Measurements from ENCODE around the gene SERAC1.
"Not testable (repeated sequence)": the region's sequence is repeated elsewhere in the genome, so short reads cannot be mapped to it uniquely, and the experiment has no call there.

SERAC1 gene

GRCh38 chr6:158168040-158168289 is at the start of gene SERAC1:
Gene SERAC1, minus strand, starts transcription at chr6:158168262. Its CDS starts 9,899 bp downstream, at chr6:158158363.
- no peak for DNase-seq (ENCODE audit: low read depth)

DNA sequence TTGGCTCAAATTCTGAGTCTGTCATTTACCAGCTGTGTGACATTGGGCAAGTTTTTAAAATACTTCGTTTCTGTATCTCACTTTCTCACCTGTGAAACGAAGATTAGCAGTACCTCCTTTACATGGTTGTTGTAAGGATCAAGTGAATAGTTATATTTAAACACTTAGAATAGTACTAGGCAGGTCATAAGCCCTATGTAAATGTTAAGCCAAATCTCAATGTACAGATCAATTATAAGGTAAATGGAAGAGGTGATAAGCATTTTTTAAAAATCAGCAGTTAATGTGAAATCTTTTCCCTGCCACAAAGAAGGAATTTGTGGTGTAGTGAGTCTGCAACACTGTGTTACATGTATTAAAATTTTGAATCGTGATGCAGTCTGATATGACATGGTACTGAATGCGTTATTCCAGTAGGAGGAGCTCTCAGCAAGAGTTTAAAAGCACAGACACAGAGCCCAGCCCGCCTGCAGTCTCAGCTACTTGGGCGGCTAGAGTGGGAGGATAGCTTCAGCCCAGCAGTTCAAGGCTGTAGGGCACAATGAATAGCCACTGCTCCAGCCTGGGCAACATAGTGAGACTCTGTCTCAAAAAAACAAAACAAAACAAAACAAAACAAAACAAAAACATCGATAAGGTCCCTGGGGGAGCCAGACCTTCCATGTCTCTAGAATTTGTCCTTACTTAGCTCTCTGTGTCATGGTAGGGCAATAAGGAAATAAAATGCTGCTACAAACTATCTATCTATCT is 46.0 kb upstream of the SERAC1 start:
- peak; percentile 28 for DNase-seq (ENCODE audit: low read depth)

DNA sequence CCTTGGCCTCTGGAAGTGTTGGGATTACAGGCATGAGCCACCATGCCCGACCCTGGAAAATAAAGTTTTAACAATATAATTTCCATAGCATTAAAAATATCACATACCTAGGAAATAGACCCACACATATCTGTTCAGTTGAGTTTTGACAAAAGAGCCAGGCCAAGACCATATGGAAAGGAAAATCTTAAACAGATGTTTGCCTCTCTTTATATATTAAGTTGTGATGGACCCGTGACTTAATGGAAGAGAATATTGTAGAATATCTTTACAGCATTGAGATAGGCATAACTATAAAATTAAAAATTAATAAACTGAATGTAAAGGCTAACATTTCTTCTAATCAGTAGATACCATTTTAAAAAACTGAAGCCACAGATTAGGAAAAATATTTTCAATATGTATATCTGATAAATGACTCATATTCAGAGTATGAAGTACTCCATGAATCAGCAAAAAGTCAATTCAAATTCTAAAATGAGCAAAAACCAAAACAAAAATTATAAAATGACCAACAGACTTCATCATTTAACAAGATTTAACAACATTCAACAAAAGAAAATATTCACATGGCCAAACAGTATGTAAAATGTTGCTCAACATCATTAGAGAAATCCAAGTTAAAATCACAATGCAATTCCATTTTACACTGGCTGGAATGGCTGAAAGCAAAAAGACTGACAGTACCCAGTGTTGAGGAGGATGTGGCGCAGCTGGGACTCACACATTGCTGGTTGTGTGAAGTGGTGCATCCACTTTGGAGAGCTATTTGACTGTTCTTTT is 43.4 kb upstream of the SERAC1 start:
- peak; percentile 49 for DNase-seq (ENCODE audit: low read depth)

DNA sequence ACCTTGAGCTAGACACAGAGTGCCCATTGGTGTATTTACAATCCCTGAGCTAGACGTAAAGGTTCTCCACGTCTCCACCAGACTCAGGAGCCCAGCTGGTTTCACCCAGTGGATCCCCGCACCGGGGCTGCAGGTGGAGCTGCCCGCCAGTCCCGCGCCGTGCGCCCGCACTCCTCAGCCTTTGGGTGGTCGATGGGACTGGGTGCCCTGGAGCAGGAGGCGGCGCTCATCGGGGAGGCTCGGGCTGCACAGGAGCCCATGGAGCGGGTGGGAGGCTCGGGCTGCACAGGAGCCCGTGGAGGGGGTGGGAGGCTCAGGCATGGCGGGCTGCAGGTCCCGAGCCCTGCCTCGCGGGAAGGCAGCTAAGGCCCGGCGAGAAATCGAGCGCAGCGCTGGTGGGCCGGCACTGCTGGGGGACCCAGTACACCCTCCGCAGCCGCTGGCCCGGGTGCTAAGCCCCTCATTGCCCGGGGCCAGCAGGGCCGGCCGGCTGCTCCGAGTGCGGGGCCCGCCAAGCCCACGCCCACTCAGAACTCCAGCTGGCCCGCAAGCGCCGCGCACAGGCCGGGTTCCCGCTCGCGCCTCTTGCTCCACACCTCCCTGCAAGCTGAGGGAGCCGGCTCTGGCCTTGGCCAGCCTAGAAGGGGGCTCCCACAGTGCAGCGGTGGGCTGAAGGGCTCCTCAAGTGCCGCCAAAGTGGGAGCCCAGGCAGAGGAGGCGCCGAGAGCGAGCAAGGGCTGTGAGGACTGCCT is 41.7 kb upstream of the SERAC1 start:
- DNase-seq (ENCODE audit: low read depth) = not testable (repeated sequence)

DNA sequence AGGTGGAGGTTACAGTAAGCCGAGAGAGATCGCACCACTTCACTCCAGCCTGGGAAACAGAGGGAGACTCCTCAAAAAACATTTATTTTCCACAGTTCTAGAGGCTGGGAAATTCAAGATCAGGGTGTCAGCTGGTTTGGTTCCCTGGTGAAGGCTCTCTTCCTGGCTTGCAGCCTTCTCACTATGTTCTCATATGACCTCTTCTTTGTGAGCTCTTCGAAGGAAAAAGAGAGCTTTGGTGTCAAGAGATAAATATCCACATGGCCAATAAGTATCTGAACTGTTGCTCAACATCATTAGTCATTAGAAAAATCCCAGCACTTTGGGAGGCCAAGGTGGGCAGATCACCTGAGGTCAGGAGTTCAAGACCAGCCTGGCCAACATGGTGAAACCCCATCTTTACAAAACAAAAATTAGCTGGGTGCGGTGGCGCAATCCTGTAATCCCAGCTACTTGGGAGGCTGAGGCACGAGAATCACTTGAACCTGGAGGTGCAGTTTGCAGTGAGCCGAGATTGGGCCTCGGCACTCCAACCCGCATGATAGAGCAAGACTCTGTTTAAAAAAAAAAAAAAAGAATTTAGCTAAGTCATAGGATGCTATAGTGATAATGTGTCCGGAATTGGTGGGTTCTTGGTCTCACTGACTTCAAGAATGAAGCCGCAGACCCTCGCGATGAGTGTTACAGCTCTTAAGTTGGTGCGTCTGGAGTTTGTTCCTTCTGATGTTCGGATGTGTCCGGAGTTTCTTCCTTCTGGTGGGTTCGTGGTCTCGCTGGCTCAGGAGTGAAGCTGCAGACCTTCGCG is 40.4 kb upstream of the SERAC1 start:
- DNase-seq (ENCODE audit: low read depth) = not testable (repeated sequence)

DNA sequence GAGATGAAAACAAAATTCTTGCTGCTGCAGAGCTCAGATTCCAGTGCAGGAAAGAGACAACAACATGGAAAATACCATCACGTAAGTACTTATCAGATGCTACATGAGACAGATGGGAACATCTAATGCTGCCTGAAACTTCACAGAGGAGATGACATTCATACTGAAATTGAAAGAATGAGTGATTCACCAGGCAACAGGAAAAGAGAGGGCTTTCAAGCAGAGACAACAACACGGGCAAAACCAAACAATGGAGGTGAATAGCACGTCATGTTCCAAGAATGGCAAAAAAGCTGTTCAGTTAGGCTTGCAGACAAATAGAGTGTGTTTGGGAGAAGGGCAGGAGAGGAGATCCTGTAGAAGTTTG is 39.3 kb upstream of the SERAC1 start:
- no peak for DNase-seq (ENCODE audit: low read depth)

DNA sequence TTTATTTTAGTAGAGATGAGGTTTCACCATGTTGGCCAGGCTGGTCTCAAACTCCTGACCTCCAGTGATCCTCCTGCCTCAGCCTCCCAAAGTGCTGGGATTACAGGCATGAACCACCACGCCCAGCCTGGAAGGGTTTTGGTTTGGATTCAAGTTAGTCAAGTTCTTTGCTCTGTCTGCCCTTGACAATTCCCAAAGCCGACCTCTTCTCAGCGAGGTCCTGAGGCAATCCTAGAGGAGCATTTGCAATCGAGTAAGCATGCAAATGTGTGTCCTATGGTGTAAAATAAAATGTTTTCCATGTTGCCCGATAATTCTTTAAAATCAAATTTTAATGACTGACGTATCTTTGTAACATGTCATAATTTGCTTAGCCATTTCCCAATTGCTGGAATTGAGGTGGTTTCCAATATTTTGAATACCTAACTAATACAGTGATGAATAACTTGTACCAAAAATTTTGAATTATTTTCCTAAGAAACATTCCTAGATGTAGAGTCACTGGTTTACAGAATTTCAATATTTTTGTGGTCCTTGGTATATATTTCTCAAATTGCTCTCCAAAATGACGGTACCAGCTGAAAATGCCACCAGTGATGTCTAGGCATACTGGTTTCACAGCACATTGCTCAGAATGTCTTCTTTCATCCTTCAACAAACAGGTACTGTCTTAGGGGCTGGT is 38.8 kb upstream of the SERAC1 start:
- no peak for DNase-seq (ENCODE audit: low read depth)

- DNase-seq (ENCODE audit: low read depth) = no peak
Measured at GRCh38 chr6:158205169-158205944, 37.3 kb upstream of the SERAC1 start.

GRCh38 chr6:158198461-158198860 is 30.4 kb upstream of the SERAC1 start:
- DNase-seq (ENCODE audit: low read depth) = no peak

DNA sequence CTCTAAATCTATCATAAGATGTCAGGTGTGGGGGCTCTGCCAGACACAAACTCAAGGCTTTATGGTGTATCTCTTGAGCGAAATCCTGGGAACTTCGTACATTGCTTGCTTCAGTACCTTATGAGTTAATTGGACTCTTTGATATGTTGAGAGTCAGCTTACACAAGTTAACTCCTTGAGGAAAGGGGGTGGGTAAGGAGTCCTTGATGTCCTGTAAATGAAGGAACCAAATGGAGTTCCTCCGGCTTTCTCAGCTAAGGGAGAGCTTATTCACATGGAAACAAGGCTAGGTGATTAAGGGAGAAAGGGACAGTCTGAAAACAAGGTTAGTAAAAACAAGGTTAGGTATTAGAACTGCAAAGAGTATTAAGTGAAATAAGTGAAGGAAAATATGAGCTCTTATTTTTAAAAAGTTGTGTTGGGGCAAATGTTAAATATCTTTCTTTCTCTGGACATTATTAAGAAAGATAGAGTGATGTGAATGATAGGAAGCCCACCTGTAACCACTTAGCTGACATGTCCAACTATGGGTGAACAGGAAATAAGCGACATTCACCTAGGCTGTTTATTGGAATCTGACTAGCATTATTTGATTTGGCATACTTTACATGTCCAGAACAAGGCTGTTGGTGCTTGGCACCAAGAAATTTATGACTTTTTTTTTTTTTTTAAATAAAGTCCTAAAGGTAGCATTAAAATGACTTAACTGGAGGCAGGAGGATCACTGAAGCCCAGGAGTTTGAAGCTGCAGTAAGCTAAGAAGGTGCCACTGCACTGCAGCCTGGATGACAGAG is 26.6 kb upstream of the SERAC1 start:
- DNase-seq (ENCODE audit: low read depth) = no peak

- no peak for DNase-seq (ENCODE audit: low read depth)
Measured at GRCh38 chr6:158191761-158192160, 23.7 kb upstream of the SERAC1 start.

DNA sequence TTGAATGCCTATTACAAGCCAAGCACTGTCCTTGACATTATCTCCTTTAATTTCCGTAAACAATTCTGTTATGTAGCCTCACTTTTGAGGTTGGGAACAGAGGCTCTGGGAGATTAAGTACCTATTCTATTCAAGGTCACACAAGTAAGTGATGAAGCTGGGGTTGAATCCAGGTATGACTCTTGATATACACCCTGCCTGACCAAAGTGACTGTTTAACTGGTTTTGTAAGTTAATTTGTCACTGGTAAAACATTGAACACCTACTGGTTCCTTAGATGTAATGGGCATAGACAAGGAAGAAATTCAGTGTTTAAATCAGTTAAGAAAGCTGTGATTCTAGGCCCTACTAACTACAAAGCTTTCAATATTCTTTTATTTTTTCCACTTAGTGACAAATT is 23.0 kb upstream of the SERAC1 start:
- no peak for DNase-seq (ENCODE audit: low read depth)

- no peak for DNase-seq (ENCODE audit: low read depth)
Measured at GRCh38 chr6:158188591-158188990, 20.5 kb upstream of the SERAC1 start.

- DNase-seq (ENCODE audit: low read depth) = peak; percentile 55
Measured at GRCh38 chr6:158185729-158186456, 17.8 kb upstream of the SERAC1 start.

GRCh38 chr6:158184608-158185007 is 16.5 kb upstream of the SERAC1 start:
- DNase-seq (ENCODE audit: low read depth) = no peak

- not testable (repeated sequence) for DNase-seq (ENCODE audit: low read depth)
Measured at GRCh38 chr6:158183174-158183972, 15.3 kb upstream of the SERAC1 start.

DNA sequence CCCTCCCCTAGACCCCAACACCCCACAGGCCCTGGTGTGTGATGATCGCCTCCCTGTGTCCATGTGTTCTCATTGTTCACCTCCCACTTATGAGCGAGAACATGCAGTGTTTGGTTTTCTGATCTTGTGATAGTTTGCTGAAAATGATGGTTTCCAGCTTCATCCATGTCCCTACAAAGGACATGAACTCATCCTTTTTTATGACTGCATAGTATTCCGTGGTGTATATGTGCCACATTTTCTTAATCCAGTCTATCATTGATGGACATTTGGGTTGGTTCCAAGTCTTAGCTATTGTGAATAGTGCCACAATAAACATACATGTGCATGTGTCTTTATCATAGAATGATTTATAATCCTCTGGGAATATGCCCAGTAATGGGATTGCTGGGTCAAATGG is 9.7 kb upstream of the SERAC1 start:
- DNase-seq (ENCODE audit: low read depth) = not testable (repeated sequence)

GRCh38 chr6:158175111-158175510 is 7.0 kb upstream of the SERAC1 start:
- no peak for DNase-seq (ENCODE audit: low read depth)
